OCI-LY7 (cell line): ENCODE measurements around the gene NEMF. TPM values are rescaled to one million over a fixed set of nuclear protein-coding genes. Genes with fewer than 3 reads are reported as not detected.

ENCODE experiments used
- BruUV-seq: library from RNA; stranded (reverse); fragments of 400-500 nt; replicated peaks from 2 replicates; lab custom pipeline; 2021; lab: Mats Ljungman, UMichigan
- CTCF ChIA-PET: fragments of 300-600 bp; sonication (Branson Sonifier 250); formaldehyde crosslinking; loops from one replicate; lab custom pipeline; 2022; ENCODE audit warnings: antibody characterized with exemption; ENCODE audit not compliant: unreplicated experiment; lab: Charles Lee
- POLR2A ChIA-PET: fragments of 300-600 bp; sonication (Branson Sonifier 250); formaldehyde crosslinking; loops from one replicate; lab custom pipeline; 2022; ENCODE audit warnings: antibody characterized with exemption; lab: Charles Lee
- DNase-seq: peaks from one replicate; pipeline ENCODE4 v3.0.0-alpha.2; 2015; ENCODE audit warnings: low spot score
- H2AFZ ChIP-seq: fragments of 200-600 bp; sonication (generic), shearing (Covaris generic); 2 replicates; pipeline ENCODE4 v1.6.1; 2014; ENCODE audit warnings: mild to moderate bottlenecking, antibody characterized with exemption, low read length, moderate library complexity
- H3K27ac ChIP-seq: fragments of 200-600 bp; sonication (generic); 2 replicates; pipeline ENCODE4 v1.5.1; 2014; ENCODE audit warnings: mixed run types, low read depth, mild to moderate bottlenecking, moderate library complexity, low read length, inconsistent platforms; ENCODE audit not compliant: poor library complexity, severe bottlenecking
- H3K36me3 ChIP-seq: fragments of 200-600 bp; sonication (generic); 2 replicates; pipeline ENCODE4 v1.6.1; 2014; ENCODE audit warnings: mild to moderate bottlenecking, antibody characterized with exemption, low read length, moderate library complexity, mixed read lengths; ENCODE audit not compliant: insufficient read depth
- H3K4me1 ChIP-seq: fragments of 200-600 bp; sonication (generic); 2 replicates; pipeline ENCODE4 v1.5.1; 2014; ENCODE audit warnings: mild to moderate bottlenecking, low read length; ENCODE audit not compliant: insufficient read depth, poor library complexity, severe bottlenecking
- H3K4me2 ChIP-seq: fragments of 200-600 bp; sonication (generic); 2 replicates; pipeline ENCODE4 v1.6.1; 2014; ENCODE audit warnings: mild to moderate bottlenecking, low read length
- H3K4me3 ChIP-seq: fragments of 200-600 bp; sonication (generic); 2 replicates; pipeline ENCODE4 v1.5.1; 2014; ENCODE audit warnings: mild to moderate bottlenecking, low read depth, low read length; ENCODE audit not compliant: poor library complexity, severe bottlenecking
- H3K79me2 ChIP-seq: fragments of 200-600 bp; sonication (generic); 2 replicates; pipeline ENCODE4 v1.6.1; 2016; ENCODE audit warnings: low read depth, mild to moderate bottlenecking, low read length, moderate library complexity, mixed read lengths; ENCODE audit not compliant: insufficient read depth
- H3K9me2 ChIP-seq: fragments of 200-600 bp; sonication (generic); 2 replicates; pipeline ENCODE4 v1.6.1; 2016; ENCODE audit warnings: mild to moderate bottlenecking, low read length, mixed read lengths; ENCODE audit not compliant: insufficient read depth
- H3K9me3 ChIP-seq: fragments of 200-600 bp; sonication (generic); 2 replicates; pipeline ENCODE4 v1.6.1; 2014; ENCODE audit warnings: mild to moderate bottlenecking, mixed run types, low read length, mixed read lengths
- H4K20me1 ChIP-seq: fragments of 200-600 bp; sonication (generic); 2 replicates; pipeline ENCODE4 v1.6.1; 2014; ENCODE audit warnings: mild to moderate bottlenecking, antibody characterized with exemption, low read length, moderate library complexity, mixed read lengths; ENCODE audit not compliant: insufficient read depth
- EZH2phosphoT487 ChIP-seq: fragments of 200-600 bp; sonication (generic); IDR thresholded peaks from 2 replicates; pipeline ENCODE4 v1.6.1; 2018; ENCODE audit warnings: low read depth, borderline replicate concordance, mild to moderate bottlenecking, mixed run types, antibody characterized with exemption, low read length, moderate library complexity, mixed read lengths
- intact Hi-C: fragments of 100-400 bp; cut with micrococcal nuclease; formaldehyde crosslinking; loops from one replicate; pipeline ENCODE4 v1.10.0; 2022; ENCODE audit not compliant: unreplicated experiment
- total RNA-seq, 2 experiments: library from RNA; depleted of rRNA in 1 of 2; stranded (reverse); fragments of >200 nt in 1 of 2; shearing (Covaris generic) in 1 of 2; gene quantifications; 2 replicates each; pipeline ENCODE4 v1.2.3, GENCODE V29; 2014 to 2022
- TF ChIP-seq, protein P1 (sequence below): fragments of 200-600 bp; sonication (generic); conservative IDR thresholded peaks from 2 replicates; pipeline ENCODE4 v1.5.1; 2014; ENCODE audit warnings: mild to moderate bottlenecking, antibody characterized with exemption, low read length, moderate library complexity, mixed read lengths

Gene NEMF
- total RNA-seq, 2 experiments from 2014 or later = 63.2 to 79.4 TPM

GRCh38 chr14:49769581-49770211, 82.9 kb downstream of the NEMF start:
- BruUV-seq = no TSS peak
- TF ChIP-seq EZH2phosphoT487 = no peak
- TF ChIP-seq, protein P1, sequence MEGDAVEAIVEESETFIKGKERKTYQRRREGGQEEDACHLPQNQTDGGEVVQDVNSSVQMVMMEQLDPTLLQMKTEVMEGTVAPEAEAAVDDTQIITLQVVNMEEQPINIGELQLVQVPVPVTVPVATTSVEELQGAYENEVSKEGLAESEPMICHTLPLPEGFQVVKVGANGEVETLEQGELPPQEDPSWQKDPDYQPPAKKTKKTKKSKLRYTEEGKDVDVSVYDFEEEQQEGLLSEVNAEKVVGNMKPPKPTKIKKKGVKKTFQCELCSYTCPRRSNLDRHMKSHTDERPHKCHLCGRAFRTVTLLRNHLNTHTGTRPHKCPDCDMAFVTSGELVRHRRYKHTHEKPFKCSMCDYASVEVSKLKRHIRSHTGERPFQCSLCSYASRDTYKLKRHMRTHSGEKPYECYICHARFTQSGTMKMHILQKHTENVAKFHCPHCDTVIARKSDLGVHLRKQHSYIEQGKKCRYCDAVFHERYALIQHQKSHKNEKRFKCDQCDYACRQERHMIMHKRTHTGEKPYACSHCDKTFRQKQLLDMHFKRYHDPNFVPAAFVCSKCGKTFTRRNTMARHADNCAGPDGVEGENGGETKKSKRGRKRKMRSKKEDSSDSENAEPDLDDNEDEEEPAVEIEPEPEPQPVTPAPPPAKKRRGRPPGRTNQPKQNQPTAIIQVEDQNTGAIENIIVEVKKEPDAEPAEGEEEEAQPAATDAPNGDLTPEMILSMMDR = no peak
- H2AFZ ChIP-seq = peak overlapping the region; percentile 59; the same call in 1 of the 2 replicates
- peaks cover 22% of the 10 kb centered on the region for H3K79me2 ChIP-seq
- no peaks in the 10 kb centered on the region for H3K9me2 ChIP-seq
- ChIA-PET POLR2A (interaction anchor here (0.6 to 2.9 kb wide), 16 partner anchors 12 to 1047 kb away, joined by 3 to 24 read pairs (median 3); partner anchors contain the start of genes NEMF and RPS29), CTCF (interaction anchor here (1.3 kb wide), 1 partner anchor 207 kb away, joined by 3 read pairs; no protein-coding TSS in a partner anchor)
- peaks cover 22% of the 10 kb centered on the region for H3K36me3 ChIP-seq
- H3K4me1 ChIP-seq = peaks cover 33% of the 10 kb centered on the region
- H3K4me2 ChIP-seq = peak overlapping the region; percentile 94
- no peak for DNase-seq
- peaks cover 7% of the 10 kb centered on the region; the same call in 1 of the 2 replicates for H4K20me1 ChIP-seq
- H3K27ac ChIP-seq = peak overlapping the region; percentile 78
- peak overlapping the region; percentile 73 for H3K4me3 ChIP-seq
- intact Hi-C loops = loop anchor here (2.0 to 10.0 kb wide), 5 partner anchors 81 to 763 kb away; partner anchors contain the start of genes LRR1, MAP4K5, POLE2 and VCPKMT
- H3K9me3 ChIP-seq = no peaks in the 10 kb centered on the region

GRCh38 chr14:49769171-49769570, 83.4 kb downstream of the NEMF start:
- peak overlapping the region; percentile 73 for H3K4me3 ChIP-seq
- H3K4me2 ChIP-seq = peak overlapping the region; percentile 94
- peaks cover 22% of the 10 kb centered on the region for H3K79me2 ChIP-seq
- POLR2A ChIA-PET = interaction anchor here (0.5 to 2.9 kb wide), 14 partner anchors 13 to 1344 kb away, joined by 3 to 24 read pairs (median 3); partner anchors contain the start of genes NEMF and RPS29
- intact Hi-C loops = loop anchor here (2.0 to 10.0 kb wide), 5 partner anchors 80 to 764 kb away; partner anchors contain the start of genes LRR1, MAP4K5, POLE2 and VCPKMT
- no peaks in the 10 kb centered on the region for H3K9me3 ChIP-seq
- H3K9me2 ChIP-seq = no peaks in the 10 kb centered on the region
- H2AFZ ChIP-seq = peak overlapping the region; percentile 59; the same call in 1 of the 2 replicates
- peaks cover 7% of the 10 kb centered on the region; the same call in 1 of the 2 replicates for H4K20me1 ChIP-seq
- CTCF ChIA-PET = interaction anchor here (1.3 kb wide), 1 partner anchor 208 kb away, joined by 3 read pairs; no protein-coding TSS in a partner anchor
- peaks cover 17% of the 10 kb centered on the region for H3K36me3 ChIP-seq
- peaks cover 35% of the 10 kb centered on the region for H3K4me1 ChIP-seq
- TSS peak; percentile 75 for BruUV-seq
- peak overlapping the region; percentile 78 for H3K27ac ChIP-seq
- peak; percentile 21 for DNase-seq
- TF ChIP-seq EZH2phosphoT487 = no peak
- TF ChIP-seq, protein P1 = no peak
